OCI-LY3 (cell line): ENCODE data around the gene ARHGAP42.

Experiments
- EZH2phosphoT487 ChIP-seq: fragments of 200-600 bp; shearing (Covaris generic); IDR thresholded peaks from 2 replicates; pipeline ENCODE4 v1.6.1; 2018; ENCODE audit warnings: antibody characterized with exemption, mixed run types, low read depth
- TF ChIP-seq, protein P1 (sequence below): fragments of 200-600, 300-600 bp; sonication (generic); IDR thresholded peaks from 2 replicates; pipeline ENCODE4 v1.5.1; 2014; ENCODE audit warnings: antibody characterized with exemption, low read length, low read depth

DNA sequence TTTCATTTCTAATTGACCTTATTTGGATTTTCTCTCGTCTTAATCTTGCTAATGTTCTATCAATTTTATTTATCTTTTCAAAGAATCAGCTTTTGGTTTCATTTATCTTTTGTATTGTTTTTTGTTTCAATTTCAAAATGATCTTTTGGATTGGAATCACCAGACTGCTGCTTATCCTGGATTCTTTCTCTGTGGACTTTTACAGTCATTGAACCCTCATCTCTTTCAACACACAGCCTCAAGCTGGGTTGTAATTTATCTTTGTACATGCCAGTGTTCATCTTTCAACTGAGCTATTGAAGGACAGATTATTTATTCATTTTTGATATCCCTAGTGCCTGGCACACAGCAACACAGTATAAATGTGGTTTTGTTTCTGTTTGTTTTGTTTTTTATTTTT lies 195.9 kb downstream of the ARHGAP42 start:
- TF ChIP-seq, protein P1, sequence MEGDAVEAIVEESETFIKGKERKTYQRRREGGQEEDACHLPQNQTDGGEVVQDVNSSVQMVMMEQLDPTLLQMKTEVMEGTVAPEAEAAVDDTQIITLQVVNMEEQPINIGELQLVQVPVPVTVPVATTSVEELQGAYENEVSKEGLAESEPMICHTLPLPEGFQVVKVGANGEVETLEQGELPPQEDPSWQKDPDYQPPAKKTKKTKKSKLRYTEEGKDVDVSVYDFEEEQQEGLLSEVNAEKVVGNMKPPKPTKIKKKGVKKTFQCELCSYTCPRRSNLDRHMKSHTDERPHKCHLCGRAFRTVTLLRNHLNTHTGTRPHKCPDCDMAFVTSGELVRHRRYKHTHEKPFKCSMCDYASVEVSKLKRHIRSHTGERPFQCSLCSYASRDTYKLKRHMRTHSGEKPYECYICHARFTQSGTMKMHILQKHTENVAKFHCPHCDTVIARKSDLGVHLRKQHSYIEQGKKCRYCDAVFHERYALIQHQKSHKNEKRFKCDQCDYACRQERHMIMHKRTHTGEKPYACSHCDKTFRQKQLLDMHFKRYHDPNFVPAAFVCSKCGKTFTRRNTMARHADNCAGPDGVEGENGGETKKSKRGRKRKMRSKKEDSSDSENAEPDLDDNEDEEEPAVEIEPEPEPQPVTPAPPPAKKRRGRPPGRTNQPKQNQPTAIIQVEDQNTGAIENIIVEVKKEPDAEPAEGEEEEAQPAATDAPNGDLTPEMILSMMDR, result no peak
- no peak for TF ChIP-seq EZH2phosphoT487
